ENCODE measurements around the gene SND1.
A peak's percentile ranks its signal among the peaks of the same experiment; 100 is the strongest.

SND1 gene

GRCh38 chr7:127776776-127777386 is 124.9 kb downstream of the SND1 start:
- Histone ChIP-seq H3K36me3 (peaks cover 5 to 45% (median 23%) of the 10 kb centered on the region in 11 experiments; a peak in 18 of 22 replicates), H3K4me2 (no peak overlapping the region; a peak in 1 of 22 replicates), H3K4me1 (peaks cover 10 to 21% (median 18%) of the 10 kb centered on the region in 10 experiments), H3K27ac (no peak overlapping the region), H3K27me3 (no peaks in the 10 kb centered on the region), H3K9ac (no peak overlapping the region), H3K4me3 (no peak overlapping the region), H3K9me3 (replicated peaks in 1 of 11) (no peaks in the 10 kb centered on the region), H4K20me1 (peaks cover 0 to 73% (median 45%) of the 10 kb centered on the region in 11 experiments; a peak in 14 of 22 replicates)
- no peak for TF ChIP-seq Cebpa-rat (IDR thresholded peaks at IDR 0.05)

- Histone ChIP-seq H4K20me1 (peaks cover 9 to 96% (median 63%) of the 10 kb centered on the region in 11 experiments; a peak in 15 of 22 replicates), H3K4me1 (peaks cover 24 to 54% (median 35%) of the 10 kb centered on the region in 10 experiments), H3K9me3 (replicated peaks in 1 of 11) (no peaks in the 10 kb centered on the region; a peak in 2 of 22 replicates), H3K27ac (no peak overlapping the region), H3K27me3 (no peaks in the 10 kb centered on the region), H3K4me2 (peak overlapping the region in 4 of 11 experiments; percentile 86 to 94 (median 93); a peak in 6 of 22 replicates), H3K4me3 (no peak overlapping the region), H3K9ac (no peak overlapping the region), H3K36me3 (peaks cover 6 to 48% (median 18%) of the 10 kb centered on the region in 11 experiments; a peak in 18 of 22 replicates)
- no peak for TF ChIP-seq Cebpa-rat (IDR thresholded peaks at IDR 0.05)
Observed at GRCh38 chr7:127780489-127780888, 128.5 kb downstream of the SND1 start.

- H3K4me2 ChIP-seq = peak overlapping the region in 6 of 11 experiments; percentile 81 to 94 (median 90); a peak in 9 of 22 replicates
Observed at GRCh38 chr7:127781081-127781480, 129.1 kb downstream of the SND1 start.

GRCh38 chr7:127782075-127782474 is 130.1 kb downstream of the SND1 start:
- H3K27ac ChIP-seq = peak overlapping the region in 9 of 11 experiments; percentile 0 to 77 (median 69); a peak in 17 of 22 replicates
- peaks cover 9 to 88% (median 59%) of the 10 kb centered on the region in 11 experiments; a peak in 15 of 22 replicates for H4K20me1 ChIP-seq
- H3K36me3 ChIP-seq = peaks cover 6 to 48% (median 18%) of the 10 kb centered on the region in 11 experiments; a peak in 19 of 22 replicates

More at GRCh38 chr7:127781081-127781480, 129.1 kb downstream of the SND1 start:
- Histone ChIP-seq H3K9me3 (replicated peaks in 1 of 11) (no peaks in the 10 kb centered on the region; a peak in 2 of 22 replicates), H3K4me1 (peaks cover 24 to 59% (median 37%) of the 10 kb centered on the region in 10 experiments), H3K27ac (0 out of 22 replicates have a peak overlapping the region, but pooled peaks of 1 of the 11 experiments have one; percentile 69), H3K9ac (no peak overlapping the region), H3K27me3 (no peaks in the 10 kb centered on the region), H3K4me3 (no peak overlapping the region), H4K20me1 (peaks cover 9 to 92% (median 63%) of the 10 kb centered on the region in 11 experiments; a peak in 15 of 22 replicates), H3K36me3 (peaks cover 6 to 48% (median 18%) of the 10 kb centered on the region in 11 experiments; a peak in 19 of 22 replicates)
- no peak for TF ChIP-seq Cebpa-rat (IDR thresholded peaks at IDR 0.05)

GRCh38 chr7:127782654-127783559 is 130.9 kb downstream of the SND1 start:
- Histone ChIP-seq H4K20me1 (peaks cover 9 to 88% (median 55%) of the 10 kb centered on the region in 11 experiments; a peak in 15 of 22 replicates), H3K27ac (peak overlapping the region in 9 of 11 experiments; percentile 3 to 77 (median 69); a peak in 17 of 22 replicates), H3K9me3 (replicated peaks in 1 of 11) (no peaks in the 10 kb centered on the region; a peak in 2 of 22 replicates), H3K27me3 (no peaks in the 10 kb centered on the region), H3K4me3 (peak overlapping the region in 3 of 10 experiments; percentile 33 to 39 (median 39); a peak in 5 of 20 replicates), H3K36me3 (peaks cover 6 to 48% (median 18%) of the 10 kb centered on the region in 11 experiments; a peak in 19 of 22 replicates), H3K4me2 (peak overlapping the region; percentile 20 to 94 (median 86)), H3K9ac (peak overlapping the region in 5 of 11 experiments; percentile 19 to 50 (median 39); a peak in 9 of 22 replicates), H3K4me1 (peaks cover 31 to 78% (median 49%) of the 10 kb centered on the region in 10 experiments)
- peak in 4 of 11 experiments; percentile 33 to 73 (median 64); a peak in 6 of 22 replicates for TF ChIP-seq Cebpa-rat (IDR thresholded peaks at IDR 0.05)

More at GRCh38 chr7:127782075-127782474, 130.1 kb downstream of the SND1 start:
- no peaks in the 10 kb centered on the region for H3K27me3 ChIP-seq
- H3K4me1 ChIP-seq = peaks cover 23 to 69% (median 41%) of the 10 kb centered on the region in 10 experiments
- H3K9ac ChIP-seq = peak overlapping the region in 6 of 11 experiments; percentile 15 to 50 (median 38); a peak in 8 of 22 replicates
- no peak for TF ChIP-seq Cebpa-rat (IDR thresholded peaks at IDR 0.05)
- H3K9me3 ChIP-seq (replicated peaks in 1 of 11) = no peaks in the 10 kb centered on the region; a peak in 2 of 22 replicates
- H3K4me3 ChIP-seq = peak overlapping the region in 2 of 10 experiments; percentile 33 to 39; a peak in 2 of 20 replicates
- H3K4me2 ChIP-seq = peak overlapping the region; percentile 20 to 94 (median 86)

GRCh38 chr7:127786184-127786583 is 134.2 kb downstream of the SND1 start:
- Histone ChIP-seq H3K9me3 (replicated peaks in 1 of 11) (no peaks in the 10 kb centered on the region; a peak in 2 of 22 replicates), H3K4me1 (peaks cover 34 to 100% (median 66%) of the 10 kb centered on the region in 10 experiments), H3K27me3 (no peaks in the 10 kb centered on the region), H3K4me3 (no peak overlapping the region), H3K4me2 (peak overlapping the region in 4 of 11 experiments; percentile 56 to 74 (median 72); a peak in 3 of 22 replicates), H3K9ac (no peak overlapping the region), H3K36me3 (peaks cover 6 to 47% (median 25%) of the 10 kb centered on the region in 11 experiments; a peak in 18 of 22 replicates), H3K27ac (no peak overlapping the region), H4K20me1 (peaks cover 9 to 89% (median 37%) of the 10 kb centered on the region in 11 experiments; a peak in 15 of 22 replicates)
- no peak for TF ChIP-seq Cebpa-rat (IDR thresholded peaks at IDR 0.05)

GRCh38 chr7:127789031-127789430 is 137.0 kb downstream of the SND1 start:
- TF ChIP-seq Cebpa-rat (IDR thresholded peaks at IDR 0.05) = no peak
- Histone ChIP-seq H3K4me2 (peak overlapping the region in 5 of 11 experiments; percentile 46 to 85 (median 72); a peak in 4 of 22 replicates), H3K27me3 (no peaks in the 10 kb centered on the region), H3K4me1 (peaks cover 36 to 100% (median 69%) of the 10 kb centered on the region in 10 experiments), H4K20me1 (peaks cover 0 to 89% (median 40%) of the 10 kb centered on the region in 11 experiments; a peak in 17 of 22 replicates), H3K9ac (no peak overlapping the region), H3K4me3 (no peak overlapping the region), H3K9me3 (replicated peaks in 1 of 11) (no peaks in the 10 kb centered on the region; a peak in 2 of 22 replicates), H3K36me3 (peaks cover 6 to 44% (median 25%) of the 10 kb centered on the region in 11 experiments; a peak in 18 of 22 replicates), H3K27ac (0 out of 22 replicates have a peak overlapping the region, but pooled peaks of 1 of the 11 experiments have one; percentile 20)
